Measurements from ENCODE around the gene IP6K2.

DNA sequence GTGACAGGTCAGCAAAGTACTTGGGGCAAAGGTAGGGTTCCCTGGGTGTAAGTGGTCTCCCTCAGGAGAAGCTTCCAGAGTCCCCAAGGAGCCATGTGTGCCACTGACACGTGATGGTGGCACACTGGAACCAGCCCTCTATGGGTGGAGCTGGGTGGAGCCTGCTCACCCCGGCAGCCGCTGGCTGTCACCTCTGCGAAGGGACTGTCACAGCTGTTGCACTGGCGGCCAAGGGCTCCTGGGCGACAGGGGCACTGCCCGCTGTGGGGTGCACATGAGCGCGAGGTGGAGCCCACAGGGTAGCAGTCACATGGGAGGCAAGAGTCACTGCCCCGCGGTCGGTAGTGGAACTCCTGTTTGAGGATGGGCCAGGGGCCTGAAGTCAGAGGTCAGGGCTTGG is 66.3 kb downstream of the IP6K2 start:
- TF ChIP-seq, protein P1, sequence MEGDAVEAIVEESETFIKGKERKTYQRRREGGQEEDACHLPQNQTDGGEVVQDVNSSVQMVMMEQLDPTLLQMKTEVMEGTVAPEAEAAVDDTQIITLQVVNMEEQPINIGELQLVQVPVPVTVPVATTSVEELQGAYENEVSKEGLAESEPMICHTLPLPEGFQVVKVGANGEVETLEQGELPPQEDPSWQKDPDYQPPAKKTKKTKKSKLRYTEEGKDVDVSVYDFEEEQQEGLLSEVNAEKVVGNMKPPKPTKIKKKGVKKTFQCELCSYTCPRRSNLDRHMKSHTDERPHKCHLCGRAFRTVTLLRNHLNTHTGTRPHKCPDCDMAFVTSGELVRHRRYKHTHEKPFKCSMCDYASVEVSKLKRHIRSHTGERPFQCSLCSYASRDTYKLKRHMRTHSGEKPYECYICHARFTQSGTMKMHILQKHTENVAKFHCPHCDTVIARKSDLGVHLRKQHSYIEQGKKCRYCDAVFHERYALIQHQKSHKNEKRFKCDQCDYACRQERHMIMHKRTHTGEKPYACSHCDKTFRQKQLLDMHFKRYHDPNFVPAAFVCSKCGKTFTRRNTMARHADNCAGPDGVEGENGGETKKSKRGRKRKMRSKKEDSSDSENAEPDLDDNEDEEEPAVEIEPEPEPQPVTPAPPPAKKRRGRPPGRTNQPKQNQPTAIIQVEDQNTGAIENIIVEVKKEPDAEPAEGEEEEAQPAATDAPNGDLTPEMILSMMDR (IDR thresholded peaks at IDR 0.05; ENCODE audit: low read length): no peak
- TF ChIP-seq EZH2 (IDR thresholded peaks at IDR 0.05; ENCODE audit: borderline replicate concordance, low read length): no peak
